OCI-LY7 (cell line): ENCODE data around the gene DEXI. TPM values are rescaled to one million over a fixed set of nuclear protein-coding genes. Genes with fewer than 3 reads are reported as not detected.

ENCODE experiments used
- BruUV-seq: library from RNA; stranded (reverse); fragments of 400-500 nt; replicated peaks from 2 replicates; lab custom pipeline; 2021; lab: Mats Ljungman, UMichigan
- CTCF ChIA-PET: fragments of 300-600 bp; sonication (Branson Sonifier 250); formaldehyde crosslinking; loops from one replicate; lab custom pipeline; 2022; ENCODE audit warnings: antibody characterized with exemption; ENCODE audit not compliant: unreplicated experiment; lab: Charles Lee
- POLR2A ChIA-PET: fragments of 300-600 bp; sonication (Branson Sonifier 250); formaldehyde crosslinking; loops from one replicate; lab custom pipeline; 2022; ENCODE audit warnings: antibody characterized with exemption; lab: Charles Lee
- DNase-seq: peaks from one replicate; pipeline ENCODE4 v3.0.0-alpha.2; 2015; ENCODE audit warnings: low spot score
- H2AFZ ChIP-seq: fragments of 200-600 bp; sonication (generic), shearing (Covaris generic); 2 replicates; pipeline ENCODE4 v1.6.1; 2014; ENCODE audit warnings: mild to moderate bottlenecking, antibody characterized with exemption, low read length, moderate library complexity
- H3K27ac ChIP-seq: fragments of 200-600 bp; sonication (generic); 2 replicates; pipeline ENCODE4 v1.5.1; 2014; ENCODE audit warnings: mixed run types, low read depth, mild to moderate bottlenecking, moderate library complexity, low read length, inconsistent platforms; ENCODE audit not compliant: poor library complexity, severe bottlenecking
- H3K36me3 ChIP-seq: fragments of 200-600 bp; sonication (generic); 2 replicates; pipeline ENCODE4 v1.6.1; 2014; ENCODE audit warnings: mild to moderate bottlenecking, antibody characterized with exemption, low read length, moderate library complexity, mixed read lengths; ENCODE audit not compliant: insufficient read depth
- H3K4me1 ChIP-seq: fragments of 200-600 bp; sonication (generic); 2 replicates; pipeline ENCODE4 v1.5.1; 2014; ENCODE audit warnings: mild to moderate bottlenecking, low read length; ENCODE audit not compliant: insufficient read depth, poor library complexity, severe bottlenecking
- H3K4me2 ChIP-seq: fragments of 200-600 bp; sonication (generic); 2 replicates; pipeline ENCODE4 v1.6.1; 2014; ENCODE audit warnings: mild to moderate bottlenecking, low read length
- H3K4me3 ChIP-seq: fragments of 200-600 bp; sonication (generic); 2 replicates; pipeline ENCODE4 v1.5.1; 2014; ENCODE audit warnings: mild to moderate bottlenecking, low read depth, low read length; ENCODE audit not compliant: poor library complexity, severe bottlenecking
- H3K79me2 ChIP-seq: fragments of 200-600 bp; sonication (generic); 2 replicates; pipeline ENCODE4 v1.6.1; 2016; ENCODE audit warnings: low read depth, mild to moderate bottlenecking, low read length, moderate library complexity, mixed read lengths; ENCODE audit not compliant: insufficient read depth
- H3K9me2 ChIP-seq: fragments of 200-600 bp; sonication (generic); 2 replicates; pipeline ENCODE4 v1.6.1; 2016; ENCODE audit warnings: mild to moderate bottlenecking, low read length, mixed read lengths; ENCODE audit not compliant: insufficient read depth
- H3K9me3 ChIP-seq: fragments of 200-600 bp; sonication (generic); 2 replicates; pipeline ENCODE4 v1.6.1; 2014; ENCODE audit warnings: mild to moderate bottlenecking, mixed run types, low read length, mixed read lengths
- H4K20me1 ChIP-seq: fragments of 200-600 bp; sonication (generic); 2 replicates; pipeline ENCODE4 v1.6.1; 2014; ENCODE audit warnings: mild to moderate bottlenecking, antibody characterized with exemption, low read length, moderate library complexity, mixed read lengths; ENCODE audit not compliant: insufficient read depth
- CTCF ChIP-seq: fragments of 200-600 bp; sonication (generic); conservative IDR thresholded peaks from 2 replicates; pipeline ENCODE4 v1.5.1; 2014; ENCODE audit warnings: mild to moderate bottlenecking, antibody characterized with exemption, low read length, moderate library complexity, mixed read lengths
- EZH2phosphoT487 ChIP-seq: fragments of 200-600 bp; sonication (generic); IDR thresholded peaks from 2 replicates; pipeline ENCODE4 v1.6.1; 2018; ENCODE audit warnings: low read depth, borderline replicate concordance, mild to moderate bottlenecking, mixed run types, antibody characterized with exemption, low read length, moderate library complexity, mixed read lengths
- intact Hi-C: fragments of 100-400 bp; cut with micrococcal nuclease; formaldehyde crosslinking; loops from one replicate; pipeline ENCODE4 v1.10.0; 2022; ENCODE audit not compliant: unreplicated experiment
- total RNA-seq, 2 experiments: library from RNA; depleted of rRNA in 1 of 2; stranded (reverse); fragments of >200 nt in 1 of 2; shearing (Covaris generic) in 1 of 2; gene quantifications; 2 replicates each; pipeline ENCODE4 v1.2.3, GENCODE V29; 2014 to 2022

The DEXI gene
- total RNA-seq, 2 experiments from 2014 or later, result 15.1 to 17.6 TPM

GRCh38 chr16:10982465-10983150 is 40.3 kb upstream of the DEXI start:
- no peak for TF ChIP-seq EZH2phosphoT487
- TF ChIP-seq CTCF, result no peak
- Histone ChIP-seq H3K4me1 (peaks cover 25% of the 10 kb centered on the region), H3K9me3 (no peaks in the 10 kb centered on the region), H3K9me2 (no peaks in the 10 kb centered on the region), H3K27ac (peak overlapping the region; percentile 43), H4K20me1 (no peaks in the 10 kb centered on the region), H3K36me3 (peaks cover 62% of the 10 kb centered on the region), H3K79me2 (no peaks in the 10 kb centered on the region), H3K4me2 (peak overlapping the region; percentile 71), H3K4me3 (peak overlapping the region; percentile 21), H2AFZ (peak overlapping the region; percentile 1; the same call in 1 of the 2 replicates)
- POLR2A ChIA-PET, result interaction anchor here (0.6 to 0.8 kb wide), 3 partner anchors 31 to 411 kb away, joined by 3 read pairs; partner anchors contain the start of gene SOCS1
- BruUV-seq, result no TSS peak
- peak; percentile 25 for DNase-seq
- CTCF ChIA-PET, result interaction anchor here (1.2 kb wide), 1 partner anchor 11 kb away, joined by 4 read pairs; no protein-coding TSS in a partner anchor
- intact Hi-C loops, result no loop called here

- no TSS peak for BruUV-seq
- POLR2A ChIA-PET, result interaction anchor here (0.8 kb wide), 1 partner anchor 274 kb away, joined by 3 read pairs; the partner anchor contains the start of gene SOCS1
- peak; percentile 81 for DNase-seq
- peak overlapping the region; percentile 43 for H3K27ac ChIP-seq
- TF ChIP-seq EZH2phosphoT487 (no peak), CTCF (peak; percentile 94)
- no peaks in the 10 kb centered on the region for H3K79me2 ChIP-seq
- H3K36me3 ChIP-seq, result peaks cover 64% of the 10 kb centered on the region
- no peaks in the 10 kb centered on the region for H4K20me1 ChIP-seq
- intact Hi-C loops, result no loop called here
- H3K4me3 ChIP-seq, result no peak overlapping the region
- H3K4me1 ChIP-seq, result peaks cover 25% of the 10 kb centered on the region
- H3K9me3 ChIP-seq, result no peaks in the 10 kb centered on the region
- H2AFZ ChIP-seq, result peak overlapping the region; percentile 67; the same call in 1 of the 2 replicates
- CTCF ChIA-PET, result interaction anchor here (1.2 kb wide), 1 partner anchor 10 kb away, joined by 4 read pairs; no protein-coding TSS in a partner anchor
- H3K9me2 ChIP-seq, result no peaks in the 10 kb centered on the region
- peak overlapping the region; percentile 71 for H3K4me2 ChIP-seq
Observed at GRCh38 chr16:10981697-10982216, 39.5 kb upstream of the DEXI start.

GRCh38 chr16:10980813-10981212 is 38.5 kb upstream of the DEXI start:
- Histone ChIP-seq H3K4me1 (peaks cover 25% of the 10 kb centered on the region), H3K9me3 (no peaks in the 10 kb centered on the region), H3K9me2 (no peaks in the 10 kb centered on the region), H3K4me2 (no peak overlapping the region), H3K27ac (no peak overlapping the region), H2AFZ (no peak overlapping the region), H3K4me3 (no peak overlapping the region), H4K20me1 (no peaks in the 10 kb centered on the region), H3K36me3 (peaks cover 68% of the 10 kb centered on the region), H3K79me2 (no peaks in the 10 kb centered on the region)
- BruUV-seq, result no TSS peak
- CTCF ChIA-PET, result no interaction called here
- TF ChIP-seq EZH2phosphoT487 (no peak), CTCF (no peak)
- POLR2A ChIA-PET, result interaction anchor here (0.6 to 1.3 kb wide), 2 partner anchors 13 to 46 kb away, joined by 3 to 4 read pairs; no protein-coding TSS in a partner anchor
- intact Hi-C loops, result no loop called here
- no peak for DNase-seq
